ENCODE data around the gene SLF2. TPM values are rescaled to one million over a fixed set of nuclear protein-coding genes. Genes with fewer than 3 reads are reported as not detected.

The SLF2 gene
- total RNA-seq, 1 donor from 2014 or later = 20.3 TPM

- Mint-ChIP-seq H3K9me3 (ENCODE audit: unreplicated experiment) (no peaks in the 10 kb centered on the region), H3K36me3 (ENCODE audit: low read depth, unreplicated experiment) (no peaks in the 10 kb centered on the region), H3K4me1 (ENCODE audit: low read depth, unreplicated experiment) (peaks cover 7% of the 10 kb centered on the region), H3K4me3 (ENCODE audit: unreplicated experiment) (no peak overlapping the region), H3K27ac (ENCODE audit: unreplicated experiment) (peak overlapping the region; percentile 42), H3K27me3 (ENCODE audit: low read depth, unreplicated experiment) (no peaks in the 10 kb centered on the region)
- H3K9ac ChIP-seq (ENCODE audit: low read length) = no peak overlapping the region
- no peak overlapping the region for H2AFZ ChIP-seq (ENCODE audit: low read depth, low read length)
- peaks cover 25% of the 10 kb centered on the region for H3K36me3 ChIP-seq (ENCODE audit: insufficient read depth, low read length)
- no peaks in the 10 kb centered on the region for H3K27me3 ChIP-seq (ENCODE audit: insufficient read depth, low read length)
- H3K4me3 ChIP-seq (ENCODE audit: insufficient read depth, low read depth, low read length) = no peak overlapping the region
- FAIRE-seq = no peak
- peaks cover 8% of the 10 kb centered on the region for H3K4me1 ChIP-seq (ENCODE audit: insufficient read depth, low read length)
- no peaks in the 10 kb centered on the region for H3K79me2 ChIP-seq (ENCODE audit: insufficient read depth, low read length)
- no peaks in the 10 kb centered on the region for H3K9me3 ChIP-seq (ENCODE audit: insufficient read depth, low read depth, low read length)
- TF ChIP-seq CTCF (IDR thresholded peaks at IDR 0.05; ENCODE audit: insufficient read depth, low read depth, low read length) (no peak), EZH2 (IDR thresholded peaks at IDR 0.05; ENCODE audit: insufficient read depth, low read length) (no peak)
- no peak overlapping the region for H3K27ac ChIP-seq (ENCODE audit: low read depth, low read length)
- DNase-seq (ENCODE audit: low read depth) = no peak
- H3K4me2 ChIP-seq (ENCODE audit: low read length) = no peak overlapping the region
- peaks cover 4% of the 10 kb centered on the region for H4K20me1 ChIP-seq (ENCODE audit: insufficient read depth, low read length)
These were observed 53.1 kb downstream of the SLF2 start for GRCh38 chr10:100965820-100966219.

GRCh38 chr10:100966887-100967286 lies 54.1 kb downstream of the SLF2 start:
- no peaks in the 10 kb centered on the region for H3K36me3 Mint-ChIP-seq (ENCODE audit: low read depth, unreplicated experiment)
- no peaks in the 10 kb centered on the region for H3K9me3 ChIP-seq (ENCODE audit: insufficient read depth, low read depth, low read length)
- H3K27me3 Mint-ChIP-seq (ENCODE audit: low read depth, unreplicated experiment) = no peaks in the 10 kb centered on the region
- no peak overlapping the region for H3K9ac ChIP-seq (ENCODE audit: low read length)
- FAIRE-seq = no peak
- no peak overlapping the region for H3K4me3 Mint-ChIP-seq (ENCODE audit: unreplicated experiment)
- no peaks in the 10 kb centered on the region for H3K79me2 ChIP-seq (ENCODE audit: insufficient read depth, low read length)
- no peak overlapping the region for H3K27ac Mint-ChIP-seq (ENCODE audit: unreplicated experiment)
- H3K9me3 Mint-ChIP-seq (ENCODE audit: unreplicated experiment) = no peaks in the 10 kb centered on the region
- no peak for DNase-seq (ENCODE audit: low read depth)
- H3K4me1 Mint-ChIP-seq (ENCODE audit: low read depth, unreplicated experiment) = peaks cover 10% of the 10 kb centered on the region
- H3K27ac ChIP-seq (ENCODE audit: low read depth, low read length) = no peak overlapping the region
- peaks cover 8% of the 10 kb centered on the region for H3K4me1 ChIP-seq (ENCODE audit: insufficient read depth, low read length)
- TF ChIP-seq CTCF (IDR thresholded peaks at IDR 0.05; ENCODE audit: insufficient read depth, low read depth, low read length) = no peak
- TF ChIP-seq EZH2 (IDR thresholded peaks at IDR 0.05; ENCODE audit: insufficient read depth, low read length) = no peak
- H3K36me3 ChIP-seq (ENCODE audit: insufficient read depth, low read length) = peaks cover 22% of the 10 kb centered on the region
- no peak overlapping the region for H3K4me2 ChIP-seq (ENCODE audit: low read length)
- H2AFZ ChIP-seq (ENCODE audit: low read depth, low read length) = no peak overlapping the region
- H4K20me1 ChIP-seq (ENCODE audit: insufficient read depth, low read length) = peaks cover 4% of the 10 kb centered on the region
- H3K4me3 ChIP-seq (ENCODE audit: insufficient read depth, low read depth, low read length) = no peak overlapping the region
- no peaks in the 10 kb centered on the region for H3K27me3 ChIP-seq (ENCODE audit: insufficient read depth, low read length)

GRCh38 chr10:100967332-100967731 lies 54.6 kb downstream of the SLF2 start:
- Histone ChIP-seq H3K4me1 (ENCODE audit: insufficient read depth, low read length) (peaks cover 8% of the 10 kb centered on the region), H3K9ac (ENCODE audit: low read length) (no peak overlapping the region), H3K9me3 (ENCODE audit: insufficient read depth, low read depth, low read length) (no peaks in the 10 kb centered on the region), H3K4me2 (ENCODE audit: low read length) (no peak overlapping the region), H3K36me3 (ENCODE audit: insufficient read depth, low read length) (peaks cover 17% of the 10 kb centered on the region), H3K4me3 (ENCODE audit: insufficient read depth, low read depth, low read length) (no peak overlapping the region), H2AFZ (ENCODE audit: low read depth, low read length) (no peak overlapping the region), H4K20me1 (ENCODE audit: insufficient read depth, low read length) (peaks cover 4% of the 10 kb centered on the region), H3K27me3 (ENCODE audit: insufficient read depth, low read length) (no peaks in the 10 kb centered on the region), H3K79me2 (ENCODE audit: insufficient read depth, low read length) (no peaks in the 10 kb centered on the region), H3K27ac (ENCODE audit: low read depth, low read length) (no peak overlapping the region)
- TF ChIP-seq CTCF (IDR thresholded peaks at IDR 0.05; ENCODE audit: insufficient read depth, low read depth, low read length) (no peak), EZH2 (IDR thresholded peaks at IDR 0.05; ENCODE audit: insufficient read depth, low read length) (no peak)
- H3K36me3 Mint-ChIP-seq (ENCODE audit: low read depth, unreplicated experiment) = no peaks in the 10 kb centered on the region
- H3K4me3 Mint-ChIP-seq (ENCODE audit: unreplicated experiment) = no peak overlapping the region
- no peak for DNase-seq (ENCODE audit: low read depth)
- H3K9me3 Mint-ChIP-seq (ENCODE audit: unreplicated experiment) = no peaks in the 10 kb centered on the region
- H3K27ac Mint-ChIP-seq (ENCODE audit: unreplicated experiment) = no peak overlapping the region
- no peak for FAIRE-seq
- H3K27me3 Mint-ChIP-seq (ENCODE audit: low read depth, unreplicated experiment) = no peaks in the 10 kb centered on the region
- peaks cover 10% of the 10 kb centered on the region for H3K4me1 Mint-ChIP-seq (ENCODE audit: low read depth, unreplicated experiment)
